GM19238 (cell line): ENCODE results near the gene MRPS10.
"Not testable (repeated sequence)": the region's sequence is repeated elsewhere in the genome, so short reads cannot be mapped to it uniquely, and the experiment has no call there.

Source experiments
- DNase-seq: peaks from one replicate; pipeline ENCODE4 v3.0.0; 2011; ENCODE audit warnings: low spot score; ENCODE audit not compliant: insufficient read length

Gene MRPS10

GRCh38 chr6:42179261-42179944 is 38.3 kb downstream of the MRPS10 start:
- DNase-seq = no peak

GRCh38 chr6:42177514-42178364 is 39.9 kb downstream of the MRPS10 start:
- DNase-seq = no peak

- DNase-seq = no peak
Measured at GRCh38 chr6:42176981-42177380, 40.7 kb downstream of the MRPS10 start.

GRCh38 chr6:42175860-42176259 is 41.8 kb downstream of the MRPS10 start:
- no peak for DNase-seq

GRCh38 chr6:42173101-42173500 is 44.6 kb downstream of the MRPS10 start, which contains the start of gene GUCA1A:
GUCA1A (plus strand) TSS chr6:42173364; CDS start chr6:42173614, 250 bp downstream.
- DNase-seq = no peak

- DNase-seq = no peak
Measured at GRCh38 chr6:42171813-42172581, 45.7 kb downstream of the MRPS10 start.

GRCh38 chr6:42169780-42170179 is 47.9 kb downstream of the MRPS10 start:
- not testable (repeated sequence) for DNase-seq

- no peak for DNase-seq
Measured at GRCh38 chr6:42168650-42169049, 49.0 kb downstream of the MRPS10 start.

GRCh38 chr6:42166444-42167141 is 51.1 kb downstream of the MRPS10 start:
- DNase-seq = peak; percentile 90

GRCh38 chr6:42165016-42165415 is 52.6 kb downstream of the MRPS10 start:
- no peak for DNase-seq

- no peak for DNase-seq
Measured at GRCh38 chr6:42163981-42164380, 53.7 kb downstream of the MRPS10 start.

- no peak for DNase-seq
Measured at GRCh38 chr6:42162812-42163211, 54.8 kb downstream of the MRPS10 start.

- DNase-seq = no peak
Measured at GRCh38 chr6:42162384-42162783, 55.3 kb downstream of the MRPS10 start.

GRCh38 chr6:42159431-42160024 is 58.1 kb downstream of the MRPS10 start:
- no peak for DNase-seq

GRCh38 chr6:42158631-42159030 is 59.0 kb downstream of the MRPS10 start:
- no peak for DNase-seq

- DNase-seq = no peak
Measured at GRCh38 chr6:42158011-42158410, 59.6 kb downstream of the MRPS10 start.
